Gastrocnemius medialis (tissue), 4 donors: ENCODE results near the gene SPARC.

Source experiments
- POLR2A ChIP-seq, 2 donors: fragments of 450-650 bp; IDR thresholded peaks; one replicate each; pipeline ENCODE4 v1.6.1; 2017; ENCODE audit warnings: antibody characterized with exemption in 2 of 2, mild to moderate bottlenecking in 2 of 2, moderate library complexity in 2 of 2
- TF ChIP-seq, protein P1 (sequence below), 5 experiments: fragments of 450-650 bp in 3 of 5; fragments of 200-600 bp in 2 of 5; sonication (generic) in 2 of 5; IDR thresholded peaks in 4 of 5; conservative IDR thresholded peaks in 1 of 5; 1 replicate in 4 of 5; 2 replicates in 1 of 5; pipeline ENCODE4 v1.5.1; 2016 to 2019; ENCODE audit warnings: antibody characterized with exemption in 5 of 5, mild to moderate bottlenecking in 3 of 5, moderate library complexity in 3 of 5

DNA sequence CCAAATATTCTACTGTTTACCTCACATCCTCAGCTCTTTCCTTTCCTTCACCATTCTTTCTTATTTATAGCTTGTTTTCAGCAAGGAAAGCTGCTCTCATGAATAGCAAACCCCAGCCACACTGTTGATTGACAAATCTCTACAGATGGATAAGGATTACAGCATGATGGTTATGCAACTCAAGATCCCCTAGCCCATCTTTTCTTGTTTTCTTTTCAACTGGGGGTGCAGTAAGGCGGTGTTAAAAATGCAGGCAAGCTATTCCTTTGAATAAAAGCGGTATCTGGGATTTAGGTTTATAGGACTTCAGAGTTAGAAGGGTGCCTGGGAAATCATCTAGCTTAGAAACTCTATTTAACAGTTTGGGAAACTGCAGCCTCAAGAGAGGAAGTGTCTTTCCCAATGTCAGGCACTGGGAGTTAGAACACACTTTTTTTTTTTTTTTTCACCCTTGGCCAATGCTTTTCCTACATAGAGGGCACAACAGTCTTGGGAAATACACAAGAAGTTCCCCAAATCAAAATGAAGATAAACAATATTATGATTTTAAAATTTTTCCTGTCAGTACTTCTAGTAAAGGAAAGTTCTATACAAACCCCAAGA is 2.6 kb downstream of the SPARC start:
- no peak for TF ChIP-seq POLR2A (IDR thresholded peaks at IDR 0.05)
- TF ChIP-seq, protein P1, sequence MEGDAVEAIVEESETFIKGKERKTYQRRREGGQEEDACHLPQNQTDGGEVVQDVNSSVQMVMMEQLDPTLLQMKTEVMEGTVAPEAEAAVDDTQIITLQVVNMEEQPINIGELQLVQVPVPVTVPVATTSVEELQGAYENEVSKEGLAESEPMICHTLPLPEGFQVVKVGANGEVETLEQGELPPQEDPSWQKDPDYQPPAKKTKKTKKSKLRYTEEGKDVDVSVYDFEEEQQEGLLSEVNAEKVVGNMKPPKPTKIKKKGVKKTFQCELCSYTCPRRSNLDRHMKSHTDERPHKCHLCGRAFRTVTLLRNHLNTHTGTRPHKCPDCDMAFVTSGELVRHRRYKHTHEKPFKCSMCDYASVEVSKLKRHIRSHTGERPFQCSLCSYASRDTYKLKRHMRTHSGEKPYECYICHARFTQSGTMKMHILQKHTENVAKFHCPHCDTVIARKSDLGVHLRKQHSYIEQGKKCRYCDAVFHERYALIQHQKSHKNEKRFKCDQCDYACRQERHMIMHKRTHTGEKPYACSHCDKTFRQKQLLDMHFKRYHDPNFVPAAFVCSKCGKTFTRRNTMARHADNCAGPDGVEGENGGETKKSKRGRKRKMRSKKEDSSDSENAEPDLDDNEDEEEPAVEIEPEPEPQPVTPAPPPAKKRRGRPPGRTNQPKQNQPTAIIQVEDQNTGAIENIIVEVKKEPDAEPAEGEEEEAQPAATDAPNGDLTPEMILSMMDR (IDR thresholded peaks at IDR 0.05 in 4 of 5, conservative IDR thresholded peaks at IDR 0.05 in 1 of 5) = no peak
